Glomerular visceral epithelial cell (primary cell): ENCODE results near the gene RHEX.
"Not testable (repeated sequence)": the region's sequence is repeated elsewhere in the genome, so short reads cannot be mapped to it uniquely, and the experiment has no call there.

Experiments used
- DNase-seq: peaks from one replicate; pipeline ENCODE4 v3.0.0-alpha.2; 2016; ENCODE audit errors: extremely low spot score

Gene RHEX

DNA sequence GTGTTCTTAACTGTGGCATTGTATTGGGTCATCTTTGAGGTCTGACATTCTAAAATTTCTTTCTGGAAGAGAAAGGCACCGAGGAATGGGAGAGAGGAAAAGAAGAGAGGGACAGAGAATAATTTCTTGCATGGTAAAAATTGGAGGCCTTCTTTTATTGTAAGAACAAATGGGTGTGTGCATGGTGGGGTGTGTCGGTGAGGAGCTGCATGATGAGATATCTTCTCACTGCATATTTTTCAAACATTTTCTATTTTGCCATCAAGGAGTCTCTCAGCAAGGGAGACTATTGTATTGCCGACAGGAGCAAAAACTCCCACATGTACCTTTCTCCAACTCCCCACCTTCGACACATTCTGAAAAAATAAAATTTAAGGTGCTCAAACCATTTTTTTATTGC, 22.8 kb upstream of the RHEX start:
- no peak for DNase-seq

DNA sequence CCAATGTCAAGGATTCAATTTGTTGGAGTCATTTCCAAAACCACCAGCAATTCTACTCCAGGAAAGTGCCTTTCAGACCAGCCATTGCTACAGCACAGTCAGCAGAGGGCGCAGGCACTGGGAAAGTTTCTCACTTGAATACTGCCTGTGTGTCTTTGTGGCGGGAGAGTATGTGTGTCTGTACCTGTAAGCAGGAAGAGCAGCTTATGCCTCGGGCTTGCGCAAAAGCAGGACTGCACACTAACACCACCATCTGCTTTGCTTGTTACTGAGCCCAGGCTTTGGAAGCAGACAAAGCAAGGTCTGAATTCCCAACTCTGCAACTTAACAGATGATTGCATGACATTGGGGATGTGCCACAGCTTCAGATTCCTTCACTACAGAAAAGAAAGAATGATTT, 22.3 kb upstream of the RHEX start:
- DNase-seq = peak; percentile 88

- no peak for DNase-seq
Measured at GRCh38 chr1:206032380-206033140, 20.4 kb upstream of the RHEX start.

- DNase-seq = no peak
Measured at GRCh38 chr1:206035027-206035426, 17.9 kb upstream of the RHEX start.

- no peak for DNase-seq
Measured at GRCh38 chr1:206036663-206037455, 16.1 kb upstream of the RHEX start.

DNA sequence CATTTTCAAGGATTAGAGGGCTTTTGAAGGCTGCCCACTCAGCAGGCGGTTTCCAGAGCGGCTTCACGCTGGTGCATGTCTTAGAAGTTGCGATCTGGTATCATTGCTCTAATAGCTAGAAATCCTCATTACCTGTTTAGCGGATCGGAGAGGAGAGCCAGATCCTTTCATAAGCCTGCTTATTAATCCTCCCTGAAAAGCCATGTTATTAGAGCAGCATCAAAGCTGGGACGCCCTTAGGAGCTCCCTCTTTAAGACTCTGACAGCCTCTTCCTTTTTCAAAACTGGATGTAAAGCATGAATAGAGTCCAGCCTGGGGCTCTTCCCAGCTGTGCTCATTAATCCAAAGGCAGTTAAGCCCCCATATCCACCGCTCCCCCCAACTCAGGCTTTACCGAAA, 15.4 kb upstream of the RHEX start:
- DNase-seq = no peak

DNA sequence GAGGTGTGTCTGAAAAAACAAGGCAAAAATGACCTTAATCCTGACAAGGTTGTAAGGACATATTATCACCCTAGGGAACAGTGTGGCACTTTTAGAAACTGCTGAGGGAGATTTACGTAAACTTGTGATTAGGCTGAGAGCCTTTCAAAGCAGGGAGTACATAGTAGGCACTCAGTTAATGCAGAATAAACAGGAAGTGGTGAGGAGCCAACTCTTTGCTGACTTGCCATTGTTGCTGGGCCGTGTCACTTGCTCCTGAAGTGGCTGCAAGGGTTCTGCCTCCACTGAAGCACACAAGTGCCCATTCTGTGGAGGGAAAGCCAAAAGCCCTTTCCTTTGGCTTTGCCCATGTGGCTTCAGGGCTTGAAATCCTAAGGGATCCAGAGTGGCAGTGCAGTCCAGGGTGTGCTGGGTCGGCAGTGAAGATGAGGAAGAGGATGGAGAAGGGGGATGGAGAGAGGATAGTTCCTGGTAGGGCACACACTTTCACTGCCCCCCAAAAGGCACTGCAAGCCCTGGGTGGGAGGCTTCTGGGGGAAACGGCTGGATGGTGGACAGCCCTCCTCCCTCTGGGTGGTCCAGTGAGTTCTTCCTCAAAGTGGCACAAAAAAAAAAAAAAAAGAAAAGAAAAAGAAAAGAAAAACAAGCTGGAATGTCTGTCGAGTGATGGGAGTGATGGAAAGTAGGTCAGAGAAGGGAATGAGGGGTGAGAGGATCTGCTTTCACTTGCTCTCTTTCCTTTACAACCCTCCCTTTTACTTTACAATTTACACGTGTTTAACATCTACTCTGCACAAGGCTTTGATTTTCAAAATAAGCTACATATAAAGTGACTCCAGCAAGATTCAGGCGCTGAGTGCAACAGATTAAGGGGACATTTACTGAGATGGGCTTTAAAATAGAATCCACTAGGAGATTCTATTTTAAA, 13.7 kb upstream of the RHEX start:
- no peak for DNase-seq

DNA sequence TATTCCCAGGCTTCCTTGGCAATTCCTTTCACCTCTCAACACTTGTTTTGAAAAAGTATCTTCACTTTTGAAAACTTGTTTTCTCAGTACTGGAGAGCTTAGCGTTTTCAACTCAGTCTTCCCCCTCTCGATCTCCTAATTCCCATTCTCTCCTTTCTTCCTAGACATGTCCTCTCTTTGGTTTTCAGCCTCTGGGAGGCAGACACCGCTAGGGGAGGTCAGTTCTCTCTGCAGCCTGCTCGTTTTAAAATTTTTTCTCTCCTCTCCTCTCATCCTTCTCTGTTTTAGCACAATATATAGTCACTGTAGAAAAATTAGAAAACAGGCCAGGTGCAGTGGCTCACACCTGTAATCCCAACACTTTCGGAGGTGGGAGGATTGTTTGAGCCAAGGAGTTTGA, 12.6 kb upstream of the RHEX start:
- DNase-seq = no peak

GRCh38 chr1:206041640-206042039, 11.3 kb upstream of the RHEX start:
- peak; percentile 46 for DNase-seq

GRCh38 chr1:206047271-206047670, 5.7 kb upstream of the RHEX start:
- DNase-seq = no peak

DNA sequence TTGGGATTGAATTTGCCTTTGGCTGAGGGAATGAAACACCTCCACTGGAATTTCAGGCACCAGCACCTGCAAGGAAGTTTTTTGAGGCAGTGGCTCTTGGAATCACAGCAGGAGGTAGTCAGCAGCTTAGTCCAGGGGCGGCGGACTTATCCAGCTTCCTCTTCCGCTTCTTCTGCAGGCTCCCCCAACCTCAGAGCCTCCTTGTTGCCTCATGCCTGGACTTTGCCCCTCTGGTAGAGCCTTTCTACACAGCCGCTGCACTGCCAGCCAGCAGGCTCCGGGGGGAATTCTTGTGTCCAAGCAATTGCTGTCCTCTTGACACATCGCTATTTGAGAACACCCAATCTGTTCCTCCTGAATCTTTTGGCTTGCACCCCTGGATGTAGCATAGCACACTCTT, 4.4 kb upstream of the RHEX start:
- DNase-seq = peak; percentile 79

DNA sequence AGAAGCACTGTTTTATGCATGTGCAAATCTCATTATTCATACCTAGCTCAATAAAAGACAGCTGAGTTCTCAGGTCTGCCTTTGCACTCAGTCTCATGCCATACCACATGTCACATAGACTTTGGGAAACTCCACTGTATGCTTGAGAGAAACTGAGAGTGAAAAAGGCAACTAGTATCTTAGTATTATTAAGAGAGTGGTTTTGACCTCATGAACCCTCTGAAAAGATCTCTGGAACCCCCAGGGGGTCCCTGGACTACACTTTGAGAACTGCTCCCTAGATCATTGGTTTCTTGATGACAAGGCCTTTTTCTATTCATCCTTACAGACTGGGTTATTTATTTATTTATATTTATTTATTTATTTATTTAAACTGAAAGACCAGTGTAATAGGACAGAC, 3.7 kb upstream of the RHEX start:
- DNase-seq = no peak

- DNase-seq = no peak
Measured at GRCh38 chr1:206049919-206050600, 2.9 kb upstream of the RHEX start.

GRCh38 chr1:206050655-206051235, 2.2 kb upstream of the RHEX start:
- peak; percentile 83 for DNase-seq

- DNase-seq = not testable (repeated sequence)
Measured at GRCh38 chr1:206052231-206052865, 625 bp upstream of the RHEX start.

GRCh38 chr1:206053616-206054015, 643 bp downstream of the RHEX start:
- peak; percentile 49 for DNase-seq

- DNase-seq = peak; percentile 33
Measured at GRCh38 chr1:206055069-206055625, 2.2 kb downstream of the RHEX start.

GRCh38 chr1:206055639-206056323, 2.8 kb downstream of the RHEX start:
- DNase-seq = not testable (repeated sequence)

DNA sequence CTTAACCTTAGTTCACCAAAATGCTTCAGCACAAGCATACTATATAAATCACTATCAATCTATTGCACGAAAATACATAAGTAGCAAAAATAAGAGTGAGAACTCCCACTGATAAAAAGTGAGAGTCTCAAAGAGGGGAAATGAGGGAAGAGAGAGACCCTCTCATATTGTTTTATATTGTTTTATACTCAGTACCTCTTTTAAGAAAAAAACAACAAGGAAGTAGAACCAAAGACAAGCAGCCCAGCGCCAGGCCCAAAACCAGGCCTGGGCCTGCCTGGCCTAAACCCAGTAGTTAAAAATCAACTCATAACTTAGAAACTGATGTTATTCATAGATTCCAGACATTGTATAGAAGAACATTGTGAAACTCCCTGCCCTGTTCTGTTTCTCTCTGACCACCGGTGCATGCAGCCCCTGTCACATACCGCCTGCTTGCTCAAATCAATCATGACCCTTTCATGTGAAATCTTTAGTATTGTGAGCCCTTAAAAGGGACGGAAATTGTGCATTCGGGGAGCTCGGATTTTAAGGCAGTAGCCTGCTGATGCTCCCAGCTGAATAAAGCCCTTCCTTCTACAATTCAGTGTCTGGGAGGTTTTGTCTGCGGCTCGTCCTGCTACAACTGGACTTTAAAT, 5.4 kb downstream of the RHEX start:
- DNase-seq = peak; percentile 45
